Measurements from ENCODE around the gene RAX.

RAX gene

GRCh38 chr18:59246796-59247195 is 26.5 kb downstream of the RAX start:
- no peak for DNase-seq (ENCODE audit: low spot score)

GRCh38 chr18:59242906-59243305 is 30.3 kb downstream of the RAX start:
- DNase-seq (ENCODE audit: low spot score) = no peak

- DNase-seq (ENCODE audit: low spot score) = no peak
These were observed 33.6 kb downstream of the RAX start for GRCh38 chr18:59239642-59240041.

GRCh38 chr18:59238385-59238784 is 34.9 kb downstream of the RAX start:
- DNase-seq (ENCODE audit: low spot score) = no peak

- no peak for DNase-seq (ENCODE audit: low spot score)
These were observed 40.2 kb downstream of the RAX start for GRCh38 chr18:59233017-59233410.

- no peak for DNase-seq (ENCODE audit: low spot score)
These were observed 40.8 kb downstream of the RAX start for GRCh38 chr18:59232309-59233016.

- DNase-seq (ENCODE audit: low spot score) = no peak
These were observed 41.4 kb downstream of the RAX start for GRCh38 chr18:59231877-59232276.

- no peak for DNase-seq (ENCODE audit: low spot score)
These were observed 42.1 kb downstream of the RAX start for GRCh38 chr18:59231114-59231513.

- no peak for DNase-seq (ENCODE audit: low spot score)
These were observed 43.4 kb downstream of the RAX start for GRCh38 chr18:59229701-59230443.

- no peak for DNase-seq (ENCODE audit: low spot score)
These were observed 44.1 kb downstream of the RAX start for GRCh38 chr18:59229191-59229590.

- DNase-seq (ENCODE audit: low spot score) = no peak
These were observed 44.9 kb downstream of the RAX start for GRCh38 chr18:59228351-59228750.

- DNase-seq (ENCODE audit: low spot score) = no peak
These were observed 50.9 kb downstream of the RAX start for GRCh38 chr18:59222341-59222740.

- DNase-seq (ENCODE audit: low spot score) = no peak
These were observed 52.2 kb downstream of the RAX start for GRCh38 chr18:59220784-59221765.

- DNase-seq (ENCODE audit: low spot score) = no peak
These were observed 53.0 kb downstream of the RAX start for GRCh38 chr18:59220164-59220783.

GRCh38 chr18:59219672-59220163 is 53.5 kb downstream of the RAX start, which contains the start of gene GRP:
TSS of gene GRP (plus strand) at chr18:59220158. CDS start at chr18:59220266, 108 bp downstream.
- no peak for DNase-seq (ENCODE audit: low spot score)

GRCh38 chr18:59218018-59218417 is 55.2 kb downstream of the RAX start:
- no peak for DNase-seq (ENCODE audit: low spot score)

Measured in hepatic stellate cell (primary cell).